Measurements from ENCODE around the gene METTL27.
A peak's percentile ranks its signal among the peaks of the same experiment; 100 is the strongest.
"Not testable (repeated sequence)": the region's sequence is repeated elsewhere in the genome, so short reads cannot be mapped to it uniquely, and the experiment has no call there.

METTL27 gene

GRCh38 chr7:73838642-73839041 lies 3.7 kb downstream of the METTL27 start:
- DNase-seq: no peak

DNA sequence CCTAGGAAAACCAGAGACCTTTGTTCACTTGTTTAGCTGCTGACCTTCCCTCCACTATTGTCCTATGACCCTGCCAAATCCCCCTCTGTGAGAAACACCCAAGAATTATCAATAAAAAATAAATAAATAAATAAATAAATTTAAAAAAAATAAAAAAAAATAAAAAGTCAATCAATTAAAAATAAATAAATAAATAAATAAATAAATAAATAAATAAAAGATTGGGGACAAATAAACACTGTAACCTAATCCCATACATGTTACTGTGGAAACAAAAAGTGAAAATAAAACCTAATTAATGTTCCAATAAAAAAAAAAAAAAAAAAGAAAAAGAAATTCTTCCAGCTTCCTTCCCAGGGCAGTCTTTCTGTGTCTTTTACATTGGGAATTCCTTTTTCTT lies 5.1 kb downstream of the METTL27 start:
- not testable (repeated sequence) for DNase-seq

DNA sequence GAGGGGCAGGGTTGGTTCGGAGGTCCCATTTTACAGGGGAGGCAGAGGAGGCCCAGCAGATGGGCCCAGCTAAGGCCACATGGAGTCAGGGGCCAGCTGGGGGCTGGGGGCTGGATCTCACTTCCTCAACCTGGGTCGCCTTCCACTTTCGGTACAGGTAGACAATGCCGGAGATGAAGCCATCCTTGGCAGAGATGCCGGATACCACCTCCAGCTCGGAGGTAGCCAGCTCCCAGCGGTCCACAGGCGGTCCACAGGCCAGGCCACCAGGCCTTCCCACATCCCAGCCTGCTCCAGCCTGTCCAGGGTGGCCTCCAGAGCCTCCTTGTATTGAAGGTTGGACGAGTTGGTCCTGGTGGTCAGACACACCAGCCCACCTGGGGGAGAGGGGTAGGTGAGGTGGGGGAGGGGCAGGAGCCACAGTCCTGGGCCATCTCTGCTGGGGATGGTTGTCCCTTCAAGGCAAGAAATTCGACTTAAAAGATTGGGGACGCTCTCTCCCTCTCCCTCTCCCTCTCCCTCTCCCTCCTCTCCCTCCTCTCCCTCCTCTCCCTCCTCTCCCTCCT lies 7.6 kb downstream of the METTL27 start:
- DNase-seq: no peak

DNA sequence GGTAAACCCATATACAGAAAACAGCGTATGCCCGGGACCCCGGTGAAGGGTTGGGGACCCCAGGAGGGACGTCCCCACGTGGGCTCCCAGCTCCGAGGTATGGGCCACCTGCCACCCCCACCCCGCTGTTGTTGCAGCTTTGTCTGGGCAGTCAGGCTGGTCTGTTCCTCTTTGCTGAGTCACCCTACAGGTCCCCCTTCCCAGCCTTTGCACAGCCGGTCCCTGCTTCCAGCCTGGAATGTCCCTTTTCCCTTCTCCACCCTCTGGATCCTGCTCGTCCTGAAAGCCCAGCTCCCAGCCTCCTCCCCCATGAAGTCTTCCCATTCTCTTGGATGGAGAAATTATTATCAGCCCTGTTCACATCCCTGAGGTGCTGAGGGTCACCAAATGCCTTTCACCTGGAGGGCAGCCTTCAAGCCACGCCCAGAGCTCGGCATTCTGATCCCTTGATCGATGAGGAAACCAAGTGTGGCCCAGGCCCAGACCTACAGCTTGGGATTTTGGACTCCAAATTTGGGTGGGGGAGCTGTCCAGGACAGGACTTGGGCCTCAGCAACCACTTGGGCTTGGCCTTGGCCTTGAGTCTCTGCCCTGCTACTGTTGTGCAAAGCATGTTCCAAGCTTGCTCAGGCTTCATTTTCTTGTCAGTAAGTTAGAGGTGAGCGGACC lies 8.9 kb downstream of the METTL27 start:
- no peak for DNase-seq

DNA sequence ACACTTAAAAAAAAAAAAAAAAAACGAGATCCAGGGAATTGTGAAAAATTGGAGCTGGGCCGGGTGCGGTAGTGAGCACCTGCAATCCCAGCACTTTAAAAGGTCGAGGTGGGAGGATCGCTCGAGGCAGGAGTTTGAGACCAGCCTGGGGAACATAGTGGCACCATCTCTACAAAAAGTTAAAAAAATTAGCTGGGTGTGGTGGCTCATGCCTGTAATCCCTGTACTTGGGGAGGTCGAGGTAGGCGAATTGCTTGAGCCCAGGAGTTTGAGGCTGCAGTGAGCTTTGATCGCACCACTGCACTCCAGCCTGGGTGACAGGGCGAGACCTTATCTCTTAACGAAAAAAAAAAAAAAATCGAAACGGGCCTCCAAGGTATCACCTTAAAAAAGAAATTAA lies 9.5 kb downstream of the METTL27 start:
- no peak for DNase-seq

DNA sequence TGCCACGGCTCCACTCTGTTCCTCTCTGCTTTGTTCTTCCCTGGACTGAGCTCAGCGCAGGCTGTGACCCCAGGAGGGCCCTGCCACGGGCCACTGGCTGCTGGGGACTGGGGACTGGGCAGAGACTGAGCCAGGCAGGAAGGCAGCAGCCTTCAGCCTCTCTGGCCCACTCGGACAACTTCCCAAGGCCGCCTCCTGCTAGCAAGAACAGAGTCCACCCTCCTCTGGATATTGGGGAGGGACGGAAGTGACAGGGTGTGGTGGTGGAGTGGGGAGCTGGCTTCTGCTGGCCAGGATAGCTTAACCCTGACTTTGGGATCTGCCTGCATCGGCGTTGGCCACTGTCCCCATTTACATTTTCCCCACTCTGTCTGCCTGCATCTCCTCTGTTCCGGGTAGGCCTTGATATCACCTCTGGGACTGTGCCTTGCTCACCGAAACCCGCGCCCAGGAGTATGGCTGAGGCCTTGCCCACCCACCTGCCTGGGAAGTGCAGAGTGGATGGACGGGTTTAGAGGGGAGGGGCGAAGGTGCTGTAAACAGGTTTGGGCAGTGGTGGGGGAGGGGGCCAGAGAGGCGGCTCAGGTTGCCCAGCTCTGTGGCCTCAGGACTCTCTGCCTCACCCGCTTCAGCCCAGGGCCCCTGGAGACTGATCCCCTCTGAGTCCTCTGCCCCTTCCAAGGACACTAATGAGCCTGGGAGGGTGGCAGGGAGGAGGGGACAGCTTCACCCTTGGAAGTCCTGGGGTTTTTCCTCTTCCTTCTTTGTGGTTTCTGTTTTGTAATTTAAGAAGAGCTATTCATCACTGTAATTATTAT lies 10.3 kb downstream of the METTL27 start:
- no peak for DNase-seq

DNA sequence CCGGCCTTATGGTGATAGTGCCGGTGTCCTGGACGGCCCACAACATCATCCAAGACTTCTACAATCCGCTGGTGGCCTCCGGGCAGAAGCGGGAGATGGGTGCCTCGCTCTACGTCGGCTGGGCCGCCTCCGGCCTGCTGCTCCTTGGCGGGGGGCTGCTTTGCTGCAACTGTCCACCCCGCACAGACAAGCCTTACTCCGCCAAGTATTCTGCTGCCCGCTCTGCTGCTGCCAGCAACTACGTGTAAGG lies 10.8 kb downstream of the METTL27 start:
- DNase-seq: no peak

- no peak for DNase-seq
Observed at GRCh38 chr7:73830681-73831583, 11.4 kb downstream of the METTL27 start, which contains the start of gene CLDN4. CLDN4 (plus strand) TSS chr7:73830996; CDS start chr7:73831202, 206 bp downstream.

GRCh38 chr7:73829921-73830680 lies 12.2 kb downstream of the METTL27 start:
- DNase-seq: no peak

- no peak for DNase-seq
Observed at GRCh38 chr7:73829505-73829904, 12.8 kb downstream of the METTL27 start.

- DNase-seq: no peak
Observed at GRCh38 chr7:73828972-73829371, 13.3 kb downstream of the METTL27 start.

DNA sequence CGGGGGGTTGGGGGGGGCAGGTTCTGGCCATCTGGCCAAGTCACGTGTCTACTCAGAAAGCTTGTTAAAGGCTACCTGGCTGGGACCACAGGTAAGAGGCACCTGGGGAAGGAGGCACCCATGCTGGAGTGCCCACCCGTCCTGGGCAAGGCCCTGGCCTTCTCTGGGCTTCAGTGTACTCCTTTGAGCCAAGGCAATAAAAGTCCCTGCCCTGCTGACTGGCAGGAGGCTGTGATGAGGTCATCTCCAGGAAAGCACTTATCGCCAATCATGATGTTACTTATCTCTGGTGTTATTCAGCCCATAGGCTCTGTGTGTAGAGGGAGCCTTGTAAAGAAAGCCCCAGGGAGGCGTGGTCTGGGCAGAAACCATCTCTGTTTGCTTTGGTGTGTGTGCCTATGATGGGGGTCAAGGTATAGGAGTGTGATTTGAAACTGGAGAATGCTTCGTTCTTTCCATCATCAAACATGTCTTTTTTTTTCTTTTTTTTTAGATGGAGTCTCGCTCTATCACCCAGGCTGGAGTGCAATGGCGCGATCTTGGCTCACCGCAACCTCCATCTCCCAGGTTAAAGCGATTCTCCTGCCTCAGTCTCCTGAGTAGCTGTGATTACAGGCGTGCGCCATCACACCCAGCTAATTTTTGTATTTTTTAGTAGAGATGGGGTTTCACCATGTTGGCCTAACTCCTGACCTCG lies 14.1 kb downstream of the METTL27 start:
- peak; percentile 23 for DNase-seq

DNA sequence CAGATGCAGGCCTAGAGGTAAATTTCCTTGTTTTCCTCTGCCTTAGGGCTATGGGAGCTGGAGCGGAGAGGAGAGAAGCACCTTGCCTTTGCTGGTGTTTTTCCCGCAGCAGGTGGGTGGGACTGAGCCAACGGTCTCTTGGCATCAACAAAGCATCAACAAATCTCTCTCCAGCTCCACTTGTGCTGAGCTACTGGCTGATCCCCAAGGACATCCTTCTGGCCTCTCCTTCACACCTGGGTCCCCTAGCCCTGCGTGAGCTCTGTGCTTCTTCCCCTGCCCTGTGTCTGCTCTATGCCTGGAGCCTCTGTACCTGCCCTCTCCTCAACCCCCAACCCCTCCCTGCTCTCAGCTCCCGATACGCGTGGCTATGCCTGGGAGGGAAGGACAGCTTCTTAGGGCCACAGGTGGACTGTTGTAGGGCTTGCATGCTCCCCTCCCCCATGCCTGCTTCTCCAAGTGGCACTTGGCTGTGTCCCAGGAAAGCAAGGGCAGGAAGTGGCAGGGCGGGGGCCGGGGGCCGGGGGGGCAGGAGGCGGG lies 14.7 kb downstream of the METTL27 start:
- no peak for DNase-seq

DNA sequence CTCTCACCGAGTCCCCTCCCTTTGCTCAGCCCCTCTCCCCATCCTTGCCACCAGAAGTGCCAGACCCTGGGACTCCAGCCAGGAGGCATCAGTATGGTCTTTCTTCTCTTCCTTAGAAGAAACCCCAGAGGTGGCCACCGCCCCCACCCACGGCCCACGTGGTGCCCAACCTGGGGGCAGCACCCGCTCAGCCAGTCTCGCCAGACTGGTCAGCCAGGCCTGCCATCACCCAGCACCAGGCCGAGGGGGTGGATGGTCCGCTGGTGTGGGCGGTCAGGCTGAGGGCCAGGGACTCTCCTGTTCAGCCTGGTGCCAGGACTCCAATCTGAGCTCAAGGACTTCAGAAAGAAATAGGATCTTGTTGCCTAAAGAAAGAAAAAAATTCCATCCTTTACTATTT lies 17.3 kb downstream of the METTL27 start:
- DNase-seq: no peak

- DNase-seq: no peak
Observed at GRCh38 chr7:73823873-73824592, 18.3 kb downstream of the METTL27 start.

DNA sequence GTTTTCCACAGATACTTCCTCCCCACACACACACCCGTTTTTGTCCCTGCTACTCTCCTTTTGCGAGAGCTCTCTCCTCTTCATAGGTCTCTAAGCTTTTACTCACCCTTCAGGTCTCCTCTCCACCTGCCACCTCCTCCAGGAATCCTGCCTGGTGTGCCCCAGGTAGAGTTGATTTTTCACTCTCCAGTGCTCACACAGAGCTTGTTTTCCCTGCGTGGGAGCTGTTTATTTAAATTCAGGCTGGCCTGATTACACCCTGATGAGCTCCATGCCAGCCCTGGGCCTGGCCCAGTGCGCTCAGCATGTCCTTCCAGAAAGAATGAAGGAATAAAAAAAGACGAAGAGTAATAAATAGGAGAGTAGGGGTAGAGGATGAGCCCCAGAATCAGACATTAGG lies 19.1 kb downstream of the METTL27 start:
- DNase-seq: no peak

GRCh38 chr7:73822319-73823173 lies 19.8 kb downstream of the METTL27 start:
- no peak for DNase-seq

GRCh38 chr7:73821597-73822285 lies 20.6 kb downstream of the METTL27 start:
- DNase-seq: not testable (repeated sequence)

GRCh38 chr7:73820013-73820412 lies 22.3 kb downstream of the METTL27 start:
- no peak for DNase-seq

Measured in CD4-positive, alpha-beta T cell treated with Interleukin-17A for 1 hour (primary cell).